Measurements from ENCODE around the gene LHX6.

DNA sequence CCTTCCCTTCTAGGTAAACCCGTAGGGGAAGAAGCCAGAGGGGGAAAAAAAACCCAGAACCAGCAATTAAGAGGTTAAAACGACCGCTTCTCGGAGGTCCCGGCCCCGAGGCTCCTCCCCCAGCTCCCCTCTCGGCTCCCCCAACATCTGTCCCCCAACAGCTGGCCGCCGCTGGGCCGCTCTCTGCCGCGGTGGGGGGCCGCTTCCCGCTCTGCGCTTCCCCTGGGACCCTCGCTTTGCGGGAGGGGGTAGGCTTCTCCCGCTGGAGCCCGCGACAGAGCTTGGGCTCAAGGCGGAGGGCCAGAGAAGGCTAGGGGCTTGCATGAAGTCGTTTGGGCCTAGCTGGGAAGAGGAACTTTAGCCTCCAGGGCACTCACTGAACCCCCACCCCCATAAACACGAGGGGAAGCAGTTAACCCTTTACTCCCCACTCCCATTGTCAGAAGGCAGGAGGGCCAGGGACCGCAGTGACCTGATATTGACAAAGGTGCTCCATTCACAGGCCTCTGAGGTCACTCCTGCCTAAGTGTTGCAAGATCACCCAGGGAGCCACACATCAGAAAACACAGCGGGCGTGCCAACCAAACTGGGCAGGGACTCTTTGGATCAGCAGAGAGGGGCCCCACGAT is 7.5 kb downstream of the LHX6 start:
- TF ChIP-seq, protein P1, sequence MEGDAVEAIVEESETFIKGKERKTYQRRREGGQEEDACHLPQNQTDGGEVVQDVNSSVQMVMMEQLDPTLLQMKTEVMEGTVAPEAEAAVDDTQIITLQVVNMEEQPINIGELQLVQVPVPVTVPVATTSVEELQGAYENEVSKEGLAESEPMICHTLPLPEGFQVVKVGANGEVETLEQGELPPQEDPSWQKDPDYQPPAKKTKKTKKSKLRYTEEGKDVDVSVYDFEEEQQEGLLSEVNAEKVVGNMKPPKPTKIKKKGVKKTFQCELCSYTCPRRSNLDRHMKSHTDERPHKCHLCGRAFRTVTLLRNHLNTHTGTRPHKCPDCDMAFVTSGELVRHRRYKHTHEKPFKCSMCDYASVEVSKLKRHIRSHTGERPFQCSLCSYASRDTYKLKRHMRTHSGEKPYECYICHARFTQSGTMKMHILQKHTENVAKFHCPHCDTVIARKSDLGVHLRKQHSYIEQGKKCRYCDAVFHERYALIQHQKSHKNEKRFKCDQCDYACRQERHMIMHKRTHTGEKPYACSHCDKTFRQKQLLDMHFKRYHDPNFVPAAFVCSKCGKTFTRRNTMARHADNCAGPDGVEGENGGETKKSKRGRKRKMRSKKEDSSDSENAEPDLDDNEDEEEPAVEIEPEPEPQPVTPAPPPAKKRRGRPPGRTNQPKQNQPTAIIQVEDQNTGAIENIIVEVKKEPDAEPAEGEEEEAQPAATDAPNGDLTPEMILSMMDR (IDR thresholded peaks at IDR 0.05): no peak
- no peak for TF ChIP-seq POLR2A (IDR thresholded peaks at IDR 0.05)
